CD4-positive, alpha-beta T cell treated with Interferon alpha-2 for 1 hour (primary cell): ENCODE results near the gene PHKB.

Source experiments
- DNase-seq, 2 donors: peaks; one replicate each; pipeline ENCODE4 v3.0.0-alpha.2; 2020 to 2022

Gene PHKB

GRCh38 chr16:47734081-47734857 lies 273.1 kb downstream of the PHKB start:
- DNase-seq, result no peak

GRCh38 chr16:47734987-47735594 lies 274.0 kb downstream of the PHKB start:
- DNase-seq, result no peak

- no peak for DNase-seq
Observed at GRCh38 chr16:47750371-47750770, 289.2 kb downstream of the PHKB start.
